HG03045 (cell line): Measurements from ENCODE around the gene PRR15L.
"Not testable (repeated sequence)": the region's sequence is repeated elsewhere in the genome, so short reads cannot be mapped to it uniquely, and the experiment has no call there.

Experiments used
- ATAC-seq: cut with Tn5 transposase; IDR thresholded peaks from one replicate; pipeline ENCODE4 v1.9.1; 2021; ENCODE audit warnings: mild to moderate bottlenecking, moderate library complexity; ENCODE audit not compliant: unreplicated experiment

PRR15L gene, protein sequence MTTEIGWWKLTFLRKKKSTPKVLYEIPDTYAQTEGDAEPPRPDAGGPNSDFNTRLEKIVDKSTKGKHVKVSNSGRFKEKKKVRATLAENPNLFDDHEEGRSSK

GRCh38 chr17:47957591-47958490 is at the start of gene PRR15L:
TSS of gene PRR15L (minus strand) at chr17:47957883. CDS start at chr17:47953234, 4,649 bp downstream.
- no peak for ATAC-seq

- ATAC-seq = no peak
Measured at GRCh38 chr17:48006936-48007709, 49.4 kb upstream of the PRR15L start.

- no peak for ATAC-seq
Measured at GRCh38 chr17:48004983-48005382, 47.3 kb upstream of the PRR15L start.

- ATAC-seq = no peak
Measured at GRCh38 chr17:48003417-48004151, 45.9 kb upstream of the PRR15L start.

GRCh38 chr17:48002916-48003416 is 45.3 kb upstream of the PRR15L start:
- no peak for ATAC-seq

GRCh38 chr17:48002266-48002915 is 44.7 kb upstream of the PRR15L start:
- no peak for ATAC-seq

GRCh38 chr17:48001657-48002056 is 44.0 kb upstream of the PRR15L start:
- not testable (repeated sequence) for ATAC-seq

DNA sequence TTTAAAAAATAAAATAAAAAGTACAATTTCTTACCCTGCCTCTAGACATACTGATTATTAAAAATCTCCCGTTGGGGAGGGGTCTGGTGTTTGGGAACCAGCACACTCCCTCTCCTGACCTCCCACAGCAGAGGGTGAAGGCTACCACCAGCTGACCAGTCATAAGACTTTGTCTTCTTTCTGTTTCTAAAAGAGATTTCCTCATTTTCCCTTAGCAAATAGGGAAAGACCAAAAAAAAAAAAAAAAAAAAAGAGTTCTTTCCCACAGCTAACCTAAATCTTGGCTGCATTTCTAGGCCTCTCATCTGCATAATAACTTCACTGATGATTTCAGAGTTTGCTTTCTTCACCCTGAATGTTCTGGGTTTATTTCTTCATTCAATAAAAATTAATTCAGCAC is 43.5 kb upstream of the PRR15L start:
- ATAC-seq = no peak

- ATAC-seq = no peak
Measured at GRCh38 chr17:47999582-47999981, 41.9 kb upstream of the PRR15L start.

- no peak for ATAC-seq
Measured at GRCh38 chr17:47998044-47998443, 40.4 kb upstream of the PRR15L start.

DNA sequence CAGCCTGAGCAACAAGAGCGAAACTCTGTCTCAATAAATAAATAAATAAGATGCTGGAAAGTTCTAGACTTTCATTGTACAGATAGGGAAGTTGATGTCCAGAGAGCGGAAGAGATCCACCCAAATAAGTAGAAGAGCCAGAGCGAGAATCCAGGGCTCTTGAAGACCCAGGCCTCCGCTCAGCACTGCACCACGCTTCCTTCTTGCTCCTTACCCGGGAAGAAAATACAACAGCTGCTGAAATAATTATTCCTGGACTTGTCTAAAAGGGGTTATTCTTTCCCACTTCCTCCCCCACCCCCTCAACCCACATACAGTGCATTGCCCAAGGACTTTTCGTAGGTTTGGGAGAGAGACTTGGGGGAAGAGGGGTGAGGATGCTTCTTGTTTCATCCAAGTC is 39.9 kb upstream of the PRR15L start:
- no peak for ATAC-seq

- no peak for ATAC-seq
Measured at GRCh38 chr17:47996201-47996600, 38.5 kb upstream of the PRR15L start.

GRCh38 chr17:47995241-47995935 is 37.7 kb upstream of the PRR15L start:
- ATAC-seq = no peak

- no peak for ATAC-seq
Measured at GRCh38 chr17:47994724-47995123, 37.0 kb upstream of the PRR15L start.

DNA sequence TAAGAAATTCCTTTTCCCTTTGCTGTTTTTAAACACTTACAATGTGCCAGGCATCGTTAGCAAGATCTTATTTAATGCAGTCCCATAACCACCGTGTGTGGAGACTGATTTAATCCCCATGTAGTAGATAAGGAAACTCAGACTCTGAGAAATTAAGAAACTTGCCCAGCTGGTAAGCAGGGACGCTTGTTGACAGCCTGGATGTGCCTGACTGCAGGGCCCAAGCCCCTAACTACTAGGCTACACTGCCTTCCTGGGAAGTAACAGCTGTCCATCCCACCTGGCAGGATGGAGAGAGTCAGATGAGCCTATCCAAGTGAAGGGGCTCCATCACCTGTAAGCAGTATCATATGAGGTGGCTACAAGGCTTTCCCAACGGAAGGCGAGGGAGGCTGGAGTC is 36.3 kb upstream of the PRR15L start:
- no peak for ATAC-seq

GRCh38 chr17:47993031-47993564 is 35.4 kb upstream of the PRR15L start:
- no peak for ATAC-seq

- ATAC-seq = no peak
Measured at GRCh38 chr17:47992216-47992615, 34.5 kb upstream of the PRR15L start.

DNA sequence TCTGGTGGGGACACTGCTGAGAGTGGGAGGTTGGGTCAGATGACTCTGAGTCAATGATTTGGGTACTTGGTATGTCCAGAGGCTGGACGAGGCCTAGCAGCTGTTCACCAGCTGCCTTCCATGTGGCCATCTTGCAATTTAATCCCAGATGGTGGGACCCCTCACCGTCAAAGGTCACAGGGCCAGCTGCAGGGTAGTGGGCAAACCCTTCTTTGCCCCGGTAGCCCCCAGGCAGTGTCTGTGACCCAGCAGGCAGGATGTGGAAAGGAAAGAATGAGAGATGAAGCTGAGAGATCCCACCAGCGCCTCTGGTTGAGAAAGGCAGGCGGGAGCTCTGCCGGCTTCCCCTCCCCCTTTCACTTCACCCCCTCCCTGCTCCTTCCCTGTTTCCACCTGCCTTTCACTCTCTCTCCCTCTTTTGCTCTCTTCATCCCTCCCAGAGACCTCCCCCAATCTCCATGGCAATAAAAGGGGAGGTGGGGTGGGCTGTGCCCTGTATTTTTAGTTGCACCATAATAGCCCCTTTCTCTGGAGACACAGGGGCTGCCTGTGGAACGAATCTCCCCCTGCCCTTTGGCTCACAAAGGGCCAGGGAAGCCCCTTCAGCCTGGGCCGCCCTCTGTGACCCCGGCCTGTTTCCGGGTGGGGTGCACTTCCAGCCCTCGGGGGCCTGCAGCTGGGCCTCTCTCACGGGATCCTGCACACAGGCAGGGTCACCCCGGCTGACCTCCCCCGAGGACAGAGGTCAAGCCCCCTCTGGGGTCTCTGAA is 33.5 kb upstream of the PRR15L start:
- no peak for ATAC-seq

DNA sequence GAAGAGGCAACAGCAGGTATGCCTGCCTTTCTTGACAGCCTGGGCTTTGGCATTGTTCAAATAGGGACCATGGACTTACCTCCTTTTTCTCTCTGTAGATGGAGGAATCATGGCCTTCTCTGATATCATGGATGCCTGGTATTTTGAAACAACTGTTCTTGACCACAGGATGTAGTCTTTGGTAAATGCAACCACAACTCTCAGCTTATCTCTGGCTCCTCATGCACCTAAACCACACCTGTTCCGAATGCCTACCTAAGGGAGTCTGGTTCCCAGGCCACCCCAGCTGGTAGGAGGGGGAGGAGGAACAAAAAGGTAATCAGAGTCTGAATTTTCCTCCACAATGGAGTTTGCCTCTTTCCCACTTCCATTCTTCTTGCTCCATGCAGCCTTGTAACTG is 32.0 kb upstream of the PRR15L start:
- no peak for ATAC-seq
